HCT116 (cell line): ENCODE results near the gene TENM4. TPM values are rescaled to one million over a fixed set of nuclear protein-coding genes. Genes with fewer than 3 reads are reported as not detected.

Experiments used
- ATAC-seq: fragments of 200-7000 bp; cut with Tn5 transposase; 2 replicates; pipeline ENCODE4 v1.9.1; 2020; ENCODE audit warnings: mild to moderate bottlenecking, moderate library complexity
- BruUV-seq: library from RNA; stranded (reverse); fragments of 400-500 nt; replicated peaks from 2 replicates; lab custom pipeline; 2021; lab: Mats Ljungman, UMichigan
- CTCF ChIA-PET: fragments of 300-600 bp; sonication (Branson Sonifier 250); formaldehyde crosslinking; loops from one replicate; lab custom pipeline; 2021; ENCODE audit warnings: antibody characterized with exemption; lab: Charles Lee
- POLR2A ChIA-PET: fragments of 300-600, 350-600 bp; sonication (Branson Sonifier 250); formaldehyde crosslinking; loops from one replicate; lab custom pipeline; 2021; ENCODE audit warnings: antibody characterized with exemption; lab: Charles Lee
- RAD21 ChIA-PET, 2 experiments: fragments of 300-600 bp; sonication (Branson Sonifier 250); formaldehyde crosslinking; loops; one replicate each; lab custom pipeline; 2023; ENCODE audit warnings: low total read pairs in 2 of 2; ENCODE audit not compliant: uncharacterized antibody in 2 of 2, unreplicated experiment in 2 of 2, low non-redundant PET in 1 of 2; lab: Charles Lee
- DNase-seq: peaks from one replicate; pipeline ENCODE4 v3.0.0-alpha.2; 2010; ENCODE audit warnings: low read depth, low spot score
- H2AFZ ChIP-seq: fragments of 200-600 bp; shearing (Covaris generic), sonication (generic); 2 replicates; pipeline ENCODE4 v1.6.1; 2017; ENCODE audit warnings: low read depth, mixed run types, mixed read lengths, antibody characterized with exemption, low read length; ENCODE audit not compliant: poor library complexity, severe bottlenecking
- H3K27ac ChIP-seq: 2 replicates; pipeline ENCODE4 v1.5.1; 2012; ENCODE audit warnings: low read depth, low read length
- H3K27me3 ChIP-seq: fragments of 200-600 bp; sonication (generic); 2 replicates; pipeline ENCODE4 v1.6.1; 2016; ENCODE audit warnings: mixed run types, low read length, mixed read lengths; ENCODE audit not compliant: insufficient read depth
- H3K36me3 ChIP-seq, 2 experiments: fragments of 200-500 bp in 1 of 2; fragments of 200-600 bp in 1 of 2; sonication (Bioruptor generic) in 1 of 2; sonication (generic) in 1 of 2; 2 replicates each; pipeline versions ENCODE4 v1.5.1 to v1.6.1; 2014 to 2016; ENCODE audit warnings: low read length in 2 of 2, inconsistent platforms in 1 of 2, mixed read lengths in 1 of 2, mixed run types in 1 of 2; ENCODE audit not compliant: insufficient read depth in 2 of 2, control insufficient read depth in 1 of 2
- H3K4me1 ChIP-seq, 2 experiments: fragments of 200-600 bp in 1 of 2; sonication (generic) in 1 of 2; 2 replicates each; pipeline versions ENCODE4 v1.5.1 to v1.6.1; 2012 to 2017; ENCODE audit warnings: low read length in 2 of 2, inconsistent platforms in 1 of 2, mild to moderate bottlenecking in 1 of 2, mixed read lengths in 1 of 2, mixed run types in 1 of 2, moderate library complexity in 1 of 2; ENCODE audit not compliant: insufficient read depth in 2 of 2, control insufficient read depth in 1 of 2
- H3K4me2 ChIP-seq: fragments of 200-600 bp; sonication (generic); 2 replicates; pipeline ENCODE4 v1.6.1; 2017; ENCODE audit warnings: mixed run types, low read length, mixed read lengths
- H3K4me3 ChIP-seq, 2 experiments: fragments of 200-600 bp in 1 of 2; sonication (generic) in 1 of 2; replicated peaks in 1 of 2; 2 replicates each; pipeline ENCODE4 v1.5.1; 2011 to 2016; ENCODE audit warnings: low read length in 2 of 2, control low read depth in 1 of 2, low read depth in 1 of 2, mild to moderate bottlenecking in 1 of 2, mixed read lengths in 1 of 2, mixed run types in 1 of 2
- H3K79me2 ChIP-seq: fragments of 200-600 bp; sonication (generic); 2 replicates; pipeline ENCODE4 v1.6.1; 2017; ENCODE audit warnings: mild to moderate bottlenecking, mixed run types, low read length, moderate library complexity, mixed read lengths; ENCODE audit not compliant: insufficient read depth
- H3K9ac ChIP-seq: fragments of 200-600 bp; sonication (generic); 2 replicates; pipeline ENCODE4 v1.6.1; 2016; ENCODE audit warnings: low read length, mixed read lengths
- H3K9me2 ChIP-seq: fragments of 200-600 bp; sonication (generic), shearing (Covaris generic); 2 replicates; pipeline ENCODE4 v1.6.1; 2017; ENCODE audit warnings: mixed run types, mild to moderate bottlenecking, moderate library complexity; ENCODE audit not compliant: insufficient read depth
- H3K9me3 ChIP-seq, 2 experiments: fragments of 200-500 bp in 1 of 2; fragments of 200-600 bp in 1 of 2; sonication (Bioruptor generic) in 1 of 2; sonication (generic) in 1 of 2; 2 replicates each; pipeline ENCODE4 v1.6.1; 2014 to 2017; ENCODE audit warnings: low read length in 2 of 2, mixed read lengths in 2 of 2, inconsistent platforms in 1 of 2, low read depth in 1 of 2, mild to moderate bottlenecking in 1 of 2, mixed run types in 1 of 2, moderate library complexity in 1 of 2; ENCODE audit not compliant: control insufficient read depth in 1 of 2, insufficient read depth in 1 of 2
- H4K20me1 ChIP-seq: fragments of 200-600 bp; sonication (generic), shearing (Covaris generic); 2 replicates; pipeline ENCODE4 v1.6.1; 2017; ENCODE audit warnings: mixed run types, mild to moderate bottlenecking, moderate library complexity; ENCODE audit not compliant: insufficient read depth
- CEBPB ChIP-seq: IDR thresholded peaks from 2 replicates; pipeline ENCODE4 v1.6.1; 2012; ENCODE audit warnings: low read depth
- EGR1 ChIP-seq: IDR thresholded peaks from 2 replicates; pipeline ENCODE4 v1.6.1; 2012; ENCODE audit warnings: low read depth
- ELF1 ChIP-seq: IDR thresholded peaks from 2 replicates; pipeline ENCODE4 v1.6.1; 2012; ENCODE audit warnings: low read depth, borderline replicate concordance
- JUND ChIP-seq: IDR thresholded peaks from 2 replicates; pipeline ENCODE4 v1.6.1; 2012
- POLR2A ChIP-seq: IDR thresholded peaks from 2 replicates; pipeline ENCODE4 v1.7.0; 2011; ENCODE audit warnings: borderline replicate concordance; ENCODE audit not compliant: insufficient read depth, insufficient read length; ENCODE audit errors: extremely low read depth
- RAD21 ChIP-seq: IDR thresholded peaks from 2 replicates; pipeline ENCODE4 v1.6.1; 2012; ENCODE audit warnings: low read depth, mild to moderate bottlenecking
- SIN3A ChIP-seq: IDR thresholded peaks from 2 replicates; pipeline ENCODE4 v1.6.1; 2012; ENCODE audit warnings: low read depth
- SRF ChIP-seq: IDR thresholded peaks from 2 replicates; pipeline ENCODE4 v1.6.1; 2012; ENCODE audit warnings: low read depth
- ZBTB33 ChIP-seq: IDR thresholded peaks from 2 replicates; pipeline ENCODE4 v1.6.1; 2011; ENCODE audit warnings: mild to moderate bottlenecking, low read length, moderate library complexity; ENCODE audit not compliant: insufficient replicate concordance; ENCODE audit errors: extremely low read depth
- ZNF274 ChIP-seq: fragments of 200-500 bp; sonication (Bioruptor generic); IDR thresholded peaks from 2 replicates; pipeline ENCODE4 v1.6.1; 2014; ENCODE audit warnings: mild to moderate bottlenecking, low read depth, low read length, inconsistent platforms
- intact Hi-C: fragments of 100-400 bp; cut with micrococcal nuclease; formaldehyde crosslinking; loops from 2 replicates; pipeline ENCODE4 v1.10.0; 2022
- total RNA-seq: library from RNA; stranded (reverse); gene quantifications from one replicate; pipeline ENCODE4 v1.2.1, GENCODE V29; 2021; ENCODE audit not compliant: unreplicated experiment
- TF ChIP-seq, protein P1 (sequence below): IDR thresholded peaks from 2 replicates; pipeline ENCODE4 v1.6.1; 2012; ENCODE audit warnings: low read depth
- TF ChIP-seq, protein P2 (sequence below): IDR thresholded peaks from 2 replicates; pipeline ENCODE4 v1.6.1; 2012

The TENM4 gene
- total RNA-seq, 1 experiment from 2014 or later, result 0.05 TPM

DNA sequence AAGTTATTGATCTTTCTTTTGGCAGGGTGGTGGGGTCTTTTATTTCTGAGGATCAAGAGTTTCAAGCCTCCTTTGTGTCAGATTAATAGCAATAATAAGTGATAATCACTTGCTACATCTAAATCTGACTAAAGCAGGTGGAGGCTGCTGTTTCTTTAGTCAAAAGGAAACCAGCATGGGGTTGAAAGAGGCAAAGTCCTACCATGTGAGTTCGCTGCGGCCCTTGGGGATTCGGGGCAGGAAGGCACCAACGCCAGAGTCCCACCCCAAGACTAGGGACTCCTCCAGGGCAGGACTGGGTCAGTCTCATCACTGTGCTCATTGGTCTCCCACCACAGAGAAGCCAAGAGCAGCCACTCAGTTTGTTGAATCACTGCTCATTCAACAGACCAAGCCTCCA, 73.0 kb downstream of the TENM4 start:
- TF ChIP-seq EGR1 (no peak), ELF1 (no peak), POLR2A (no peak), ZBTB33 (no peak), ZNF274 (no peak), SIN3A (no peak), SRF (no peak), CEBPB (no peak), JUND (no peak), RAD21 (no peak)
- TF ChIP-seq, protein P1, sequence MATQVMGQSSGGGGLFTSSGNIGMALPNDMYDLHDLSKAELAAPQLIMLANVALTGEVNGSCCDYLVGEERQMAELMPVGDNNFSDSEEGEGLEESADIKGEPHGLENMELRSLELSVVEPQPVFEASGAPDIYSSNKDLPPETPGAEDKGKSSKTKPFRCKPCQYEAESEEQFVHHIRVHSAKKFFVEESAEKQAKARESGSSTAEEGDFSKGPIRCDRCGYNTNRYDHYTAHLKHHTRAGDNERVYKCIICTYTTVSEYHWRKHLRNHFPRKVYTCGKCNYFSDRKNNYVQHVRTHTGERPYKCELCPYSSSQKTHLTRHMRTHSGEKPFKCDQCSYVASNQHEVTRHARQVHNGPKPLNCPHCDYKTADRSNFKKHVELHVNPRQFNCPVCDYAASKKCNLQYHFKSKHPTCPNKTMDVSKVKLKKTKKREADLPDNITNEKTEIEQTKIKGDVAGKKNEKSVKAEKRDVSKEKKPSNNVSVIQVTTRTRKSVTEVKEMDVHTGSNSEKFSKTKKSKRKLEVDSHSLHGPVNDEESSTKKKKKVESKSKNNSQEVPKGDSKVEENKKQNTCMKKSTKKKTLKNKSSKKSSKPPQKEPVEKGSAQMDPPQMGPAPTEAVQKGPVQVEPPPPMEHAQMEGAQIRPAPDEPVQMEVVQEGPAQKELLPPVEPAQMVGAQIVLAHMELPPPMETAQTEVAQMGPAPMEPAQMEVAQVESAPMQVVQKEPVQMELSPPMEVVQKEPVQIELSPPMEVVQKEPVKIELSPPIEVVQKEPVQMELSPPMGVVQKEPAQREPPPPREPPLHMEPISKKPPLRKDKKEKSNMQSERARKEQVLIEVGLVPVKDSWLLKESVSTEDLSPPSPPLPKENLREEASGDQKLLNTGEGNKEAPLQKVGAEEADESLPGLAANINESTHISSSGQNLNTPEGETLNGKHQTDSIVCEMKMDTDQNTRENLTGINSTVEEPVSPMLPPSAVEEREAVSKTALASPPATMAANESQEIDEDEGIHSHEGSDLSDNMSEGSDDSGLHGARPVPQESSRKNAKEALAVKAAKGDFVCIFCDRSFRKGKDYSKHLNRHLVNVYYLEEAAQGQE, result no peak
- TF ChIP-seq, protein P2, sequence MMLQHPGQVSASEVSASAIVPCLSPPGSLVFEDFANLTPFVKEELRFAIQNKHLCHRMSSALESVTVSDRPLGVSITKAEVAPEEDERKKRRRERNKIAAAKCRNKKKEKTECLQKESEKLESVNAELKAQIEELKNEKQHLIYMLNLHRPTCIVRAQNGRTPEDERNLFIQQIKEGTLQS, result no peak
- TF ChIP-seq, all 23 proteins: peak for 0
- Histone ChIP-seq H3K27ac (no peak overlapping the region), H3K9me2 (no peaks in the 10 kb centered on the region), H3K36me3 (no peaks in the 10 kb centered on the region), H3K4me3 (no peak overlapping the region), H3K9ac (no peak overlapping the region), H3K27me3 (no peaks in the 10 kb centered on the region), H3K9me3 (no peaks in the 10 kb centered on the region), H3K79me2 (no peaks in the 10 kb centered on the region), H3K4me1 (no peaks in the 10 kb centered on the region), H2AFZ (no peak overlapping the region), H3K4me2 (no peak overlapping the region), H4K20me1 (no peaks in the 10 kb centered on the region)
- ChIA-PET CTCF (no interaction called here), RAD21 (no interaction called here), POLR2A (no interaction called here)
- BruUV-seq, result no TSS peak
- intact Hi-C loops, result no loop called here
- ATAC-seq (no peak), DNase-seq (no peak)
